Daoy (cell line): ENCODE measurements around the gene NFATC3. TPM values are rescaled to one million over a fixed set of nuclear protein-coding genes. Genes with fewer than 3 reads are reported as not detected.
A peak's percentile ranks its signal among the peaks of the same experiment; 100 is the strongest.

ENCODE experiments used
- DNase-seq: peaks from one replicate; pipeline ENCODE4 v3.0.0-alpha.2; 2015; ENCODE audit warnings: low read depth
- total RNA-seq: library from RNA; depleted of rRNA; stranded (reverse); fragments of >200 nt; shearing (Covaris generic); gene quantifications from 2 replicates; pipeline ENCODE4 v1.2.3, GENCODE V29; 2014

The NFATC3 gene
- total RNA-seq, 1 experiment from 2014 or later, result 12.1 TPM

DNA sequence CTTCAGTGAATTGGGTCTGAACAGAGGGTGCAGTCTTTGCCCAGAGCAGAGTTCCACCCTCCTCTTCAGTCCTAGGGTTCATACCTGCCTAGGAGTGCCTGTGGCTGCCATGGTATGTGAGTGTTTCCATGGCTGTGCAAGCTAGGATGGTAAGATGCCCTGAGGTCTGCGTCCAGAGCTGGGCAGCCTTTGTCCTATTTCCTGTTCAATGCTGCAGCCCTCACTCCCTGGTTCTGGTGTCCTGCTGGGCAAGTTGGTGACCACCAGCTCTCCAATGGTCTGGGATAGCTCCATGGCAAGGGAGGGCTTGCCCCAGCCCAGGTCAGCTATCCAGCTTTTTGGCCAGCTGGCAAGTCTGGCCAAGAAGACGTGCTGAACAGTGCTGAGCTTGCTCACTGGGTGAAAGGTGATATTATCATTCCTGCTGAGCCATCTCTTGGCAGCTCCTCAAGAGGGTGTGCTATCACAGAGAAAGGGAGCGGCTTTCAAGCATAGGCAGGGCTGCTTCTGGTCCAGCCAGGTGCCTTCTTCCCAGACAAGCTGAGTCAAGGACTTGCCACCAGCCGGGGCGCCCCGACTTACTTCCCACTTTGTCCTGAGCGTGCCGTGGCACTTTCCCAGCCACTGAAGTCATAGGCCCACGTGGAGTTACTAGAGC is 13.0 kb upstream of the NFATC3 start:
- peak; percentile 10 for DNase-seq

DNA sequence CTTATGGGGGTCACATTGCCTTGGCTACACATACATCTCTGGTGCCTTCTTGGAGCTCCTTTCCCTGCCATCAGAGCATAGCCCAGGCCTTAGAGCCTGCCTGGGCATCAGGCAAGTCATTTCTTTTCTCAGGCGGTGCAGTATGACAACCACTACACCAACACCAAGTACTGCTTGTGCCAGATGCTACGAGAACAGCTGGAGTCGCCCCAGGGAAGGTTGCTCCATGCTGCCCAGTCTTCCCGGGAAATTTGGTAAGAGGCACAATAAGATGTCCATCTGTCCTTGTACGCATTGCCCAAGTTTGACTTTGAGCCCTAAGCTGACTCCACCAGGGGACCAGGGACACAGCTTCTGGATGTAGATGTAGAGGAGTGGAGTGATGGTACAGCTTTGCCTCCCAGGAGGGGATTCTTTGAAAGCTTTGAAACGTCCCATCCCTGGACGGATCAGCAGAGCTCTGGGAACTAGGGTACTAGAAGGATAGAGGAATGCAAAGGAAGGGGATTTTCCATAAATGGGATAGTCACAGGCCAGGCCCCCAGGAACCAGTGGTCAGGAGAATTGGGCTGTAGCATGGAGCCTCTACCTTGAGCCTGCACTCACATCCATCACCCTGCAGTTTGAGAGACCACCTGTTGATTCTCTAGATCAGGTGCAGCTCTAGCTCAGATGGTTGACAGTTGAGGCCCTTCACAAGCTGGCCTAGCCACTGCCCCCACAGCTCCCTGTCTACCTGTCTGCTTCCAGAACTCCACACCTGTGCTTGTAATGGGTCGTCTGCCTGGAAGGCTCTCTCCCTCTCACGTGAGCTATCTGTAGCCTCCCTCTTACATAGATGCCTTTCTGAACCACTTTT is 11.0 kb upstream of the NFATC3 start:
- DNase-seq, result no peak

DNA sequence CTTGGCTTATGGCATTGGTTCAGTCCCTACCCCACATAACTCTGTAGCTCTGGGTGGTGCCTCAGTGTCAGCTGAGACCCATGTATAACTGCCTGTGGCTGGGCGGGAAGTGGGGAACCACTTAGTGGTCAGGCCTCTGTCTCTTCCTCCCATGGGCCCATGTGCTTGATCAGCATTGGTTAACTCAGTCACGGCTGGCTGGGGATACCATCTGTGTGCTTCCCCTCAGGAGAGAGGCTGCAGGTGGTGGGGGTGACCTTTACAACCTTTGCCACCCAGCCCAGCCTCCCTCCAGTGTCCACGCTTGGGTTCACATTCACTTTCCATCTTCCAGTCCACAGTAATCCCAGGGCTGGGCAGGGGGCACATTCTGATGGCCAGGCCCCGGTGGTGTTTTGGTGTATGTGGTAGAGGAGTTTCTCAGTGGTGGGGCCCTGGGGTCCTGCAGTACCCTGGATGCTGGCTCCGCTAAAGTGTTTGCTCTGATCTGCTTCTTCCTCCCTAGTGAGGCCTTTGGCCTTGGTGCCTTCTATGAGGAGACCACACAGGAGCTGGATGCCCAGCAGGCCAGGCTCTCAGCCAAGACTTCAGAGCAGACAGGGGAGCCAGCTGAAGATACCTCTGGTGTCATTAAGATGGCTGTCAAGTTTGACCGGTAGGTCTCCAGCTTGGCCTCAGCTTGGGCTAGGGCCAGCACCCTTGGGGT is 10.2 kb upstream of the NFATC3 start:
- DNase-seq, result no peak

DNA sequence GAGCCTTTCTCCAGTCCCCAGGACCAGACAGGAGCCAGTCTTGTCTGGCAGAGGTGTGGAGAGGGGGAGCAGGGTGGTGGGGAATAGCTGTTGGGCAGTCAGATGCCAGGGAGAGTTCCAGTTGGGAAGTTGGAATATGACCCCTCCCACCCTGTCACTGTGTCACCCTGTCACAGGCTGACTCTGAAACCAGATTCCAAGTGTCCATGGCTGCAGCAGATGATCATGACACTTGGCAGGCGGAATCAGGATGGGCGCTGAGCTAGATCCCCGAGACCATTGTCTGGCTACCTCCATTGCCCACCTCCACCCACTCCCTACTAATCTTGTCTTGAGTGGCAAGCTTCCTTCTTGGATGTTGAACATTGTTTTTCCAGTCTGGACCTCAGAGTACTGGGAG is 9.2 kb upstream of the NFATC3 start:
- DNase-seq, result no peak

DNA sequence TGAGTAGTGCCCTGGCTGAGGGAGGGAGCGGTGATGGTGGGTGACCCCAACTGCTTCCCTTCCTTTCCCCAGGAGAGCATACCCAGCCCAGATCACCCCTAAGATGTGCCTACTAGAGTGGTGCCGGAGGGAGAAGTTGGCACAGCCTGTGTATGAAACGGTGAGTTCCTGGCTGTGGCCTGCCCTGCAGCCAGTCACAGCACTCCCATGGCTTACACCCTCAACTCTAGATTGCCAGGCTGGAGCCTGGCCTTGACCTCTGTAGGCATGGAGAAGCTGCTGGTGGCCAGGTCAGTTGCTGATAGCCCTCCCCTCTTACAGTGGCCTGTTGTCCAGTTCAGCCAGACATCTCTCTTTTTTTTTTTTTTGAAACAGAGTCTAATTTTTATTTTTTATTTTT is 8.6 kb upstream of the NFATC3 start:
- no peak for DNase-seq

DNA sequence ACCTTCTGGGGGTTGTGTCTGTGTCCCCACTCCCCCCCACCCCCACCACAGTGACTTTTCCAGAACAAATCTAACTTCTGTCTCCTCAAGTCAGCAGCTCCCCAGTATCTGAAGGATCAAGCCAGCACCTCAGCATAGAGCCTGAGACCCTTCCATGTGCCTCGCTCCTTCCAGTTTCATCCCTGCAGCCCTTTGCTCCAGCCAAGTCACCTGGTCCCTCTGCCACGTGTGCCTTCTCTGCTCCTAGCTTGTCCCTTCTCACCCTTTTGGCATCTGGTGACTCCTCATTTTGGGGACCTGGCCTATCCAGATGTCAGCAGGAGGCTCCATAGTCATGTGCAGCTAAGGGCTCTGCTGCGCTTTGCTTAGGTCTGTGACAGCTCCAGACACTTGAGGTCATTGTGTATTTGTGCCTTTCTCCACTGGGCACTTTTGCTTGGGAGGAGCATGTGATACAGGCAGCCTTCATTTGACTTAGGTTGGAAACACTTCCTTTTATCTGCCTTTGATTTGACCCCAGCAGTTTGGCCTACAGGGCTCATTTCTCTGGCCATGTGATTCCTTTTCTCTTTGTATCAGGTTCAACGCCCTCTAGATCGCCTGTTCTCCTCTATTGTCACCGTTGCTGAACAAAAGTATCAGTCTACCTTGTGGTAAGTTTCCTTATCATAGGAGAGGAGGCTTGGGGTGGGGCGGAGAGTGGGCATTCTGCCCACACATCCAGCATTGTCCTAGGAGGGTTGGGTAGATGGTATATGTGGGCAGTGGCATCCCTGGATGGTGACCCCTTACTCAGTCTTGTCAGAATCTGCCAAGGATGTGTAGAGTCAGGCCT is 7.1 kb upstream of the NFATC3 start:
- DNase-seq, result no peak

DNA sequence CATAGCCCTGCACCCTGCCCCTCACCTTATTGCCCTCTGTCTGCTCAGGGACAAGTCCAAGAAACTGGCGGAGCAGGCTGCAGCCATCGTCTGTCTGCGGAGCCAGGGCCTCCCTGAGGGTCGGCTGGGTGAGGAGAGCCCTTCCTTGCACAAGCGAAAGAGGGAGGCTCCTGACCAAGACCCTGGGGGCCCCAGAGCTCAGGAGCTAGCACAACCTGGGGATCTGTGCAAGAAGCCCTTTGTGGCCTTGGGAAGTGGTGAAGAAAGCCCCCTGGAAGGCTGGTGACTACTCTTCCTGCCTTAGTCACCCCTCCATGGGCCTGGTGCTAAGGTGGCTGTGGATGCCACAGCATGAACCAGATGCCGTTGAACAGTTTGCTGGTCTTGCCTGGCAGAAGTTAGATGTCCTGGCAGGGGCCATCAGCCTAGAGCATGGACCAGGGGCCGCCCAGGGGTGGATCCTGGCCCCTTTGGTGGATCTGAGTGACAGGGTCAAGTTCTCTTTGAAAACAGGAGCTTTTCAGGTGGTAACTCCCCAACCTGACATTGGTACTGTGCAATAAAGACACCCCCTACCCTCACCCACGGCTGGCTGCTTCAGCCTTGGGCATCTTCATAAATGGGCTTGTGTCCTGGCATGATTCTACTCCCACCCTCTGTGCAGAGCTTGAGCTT is 6.3 kb upstream of the NFATC3 start:
- DNase-seq, result no peak

DNA sequence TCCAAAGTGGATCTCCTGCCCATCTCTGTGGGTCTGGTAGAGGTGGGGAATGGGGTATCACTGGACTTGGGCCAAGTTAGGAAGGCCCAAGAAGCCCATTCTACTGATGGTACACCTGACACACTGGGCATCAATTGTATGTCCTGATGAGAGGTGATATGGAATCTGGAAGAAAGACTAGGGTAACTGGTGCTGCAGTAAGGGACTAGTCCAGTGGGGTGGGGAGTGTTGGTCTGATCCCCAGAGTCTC is 5.9 kb upstream of the NFATC3 start:
- no peak for DNase-seq

DNA sequence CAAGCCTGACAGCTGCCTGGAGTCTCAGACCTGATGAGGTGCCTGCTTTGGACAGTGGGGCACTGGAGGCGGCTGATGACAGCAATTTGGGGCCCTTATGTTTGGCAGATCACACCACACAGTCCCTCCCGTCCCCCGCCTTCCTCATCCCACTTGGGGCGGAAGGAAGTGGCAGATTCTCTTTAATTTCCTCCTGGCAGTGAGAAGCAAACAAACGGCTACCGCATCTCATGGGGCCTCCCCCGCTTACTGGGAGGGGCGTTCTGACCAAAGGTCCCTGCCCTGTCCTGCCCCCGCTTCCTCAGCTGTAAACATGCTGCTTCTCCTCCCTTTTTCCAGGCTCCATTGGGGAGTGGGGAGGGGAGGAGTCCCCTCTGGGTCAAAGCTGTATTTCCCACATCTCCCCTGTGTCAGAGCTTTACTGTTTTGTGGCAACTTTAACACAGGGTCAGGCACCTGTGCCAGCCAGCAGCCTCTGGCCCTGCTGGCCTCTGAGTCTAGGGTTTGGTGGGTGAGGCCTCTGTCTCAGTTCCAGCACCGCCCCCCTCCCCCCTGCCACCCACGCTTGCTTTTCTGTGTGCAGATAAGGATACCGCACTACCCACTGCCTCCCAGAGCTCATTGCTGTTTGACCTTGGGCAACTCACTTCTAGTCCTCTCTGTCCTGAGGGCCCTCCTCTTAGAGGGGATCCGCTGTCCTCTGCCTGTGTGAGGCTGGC is 5.4 kb upstream of the NFATC3 start:
- peak; percentile 40 for DNase-seq

DNA sequence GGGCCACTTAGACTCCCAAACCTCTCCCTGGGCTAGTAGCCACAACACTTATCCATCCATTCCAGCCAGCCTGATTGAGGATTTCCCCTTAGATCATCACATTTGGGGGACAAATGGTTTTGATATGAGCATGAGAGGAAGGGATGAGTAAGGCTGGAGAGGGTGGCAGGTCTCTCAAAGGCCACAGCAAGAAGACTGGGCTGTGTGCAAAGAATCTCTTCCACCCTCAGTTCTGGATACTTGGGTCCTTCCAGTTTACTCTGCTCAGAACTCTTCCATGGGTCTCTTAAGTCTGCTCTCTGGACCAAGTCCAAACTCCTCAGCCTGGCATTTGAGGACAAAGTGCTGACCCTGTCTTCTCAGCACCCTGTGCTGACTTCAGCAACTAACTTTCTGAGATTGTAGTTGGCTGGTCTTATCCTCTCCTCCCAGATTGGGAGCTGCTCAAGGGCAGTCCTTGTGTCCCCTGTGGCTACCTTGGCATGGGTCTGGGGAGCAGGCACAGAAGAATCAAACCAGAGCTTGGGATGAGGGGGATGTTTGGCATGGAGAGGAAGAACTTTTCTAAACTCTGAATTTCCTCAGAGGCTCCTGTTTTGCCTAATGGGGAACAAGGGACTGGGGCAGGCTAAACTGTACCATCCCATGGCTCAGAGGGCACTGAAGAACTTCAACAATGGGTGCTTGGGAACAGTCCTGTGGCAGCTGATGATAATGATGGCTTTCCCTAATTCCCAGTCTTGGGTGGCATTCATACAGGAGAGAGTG is 3.1 kb upstream of the NFATC3 start:
- no peak for DNase-seq

DNA sequence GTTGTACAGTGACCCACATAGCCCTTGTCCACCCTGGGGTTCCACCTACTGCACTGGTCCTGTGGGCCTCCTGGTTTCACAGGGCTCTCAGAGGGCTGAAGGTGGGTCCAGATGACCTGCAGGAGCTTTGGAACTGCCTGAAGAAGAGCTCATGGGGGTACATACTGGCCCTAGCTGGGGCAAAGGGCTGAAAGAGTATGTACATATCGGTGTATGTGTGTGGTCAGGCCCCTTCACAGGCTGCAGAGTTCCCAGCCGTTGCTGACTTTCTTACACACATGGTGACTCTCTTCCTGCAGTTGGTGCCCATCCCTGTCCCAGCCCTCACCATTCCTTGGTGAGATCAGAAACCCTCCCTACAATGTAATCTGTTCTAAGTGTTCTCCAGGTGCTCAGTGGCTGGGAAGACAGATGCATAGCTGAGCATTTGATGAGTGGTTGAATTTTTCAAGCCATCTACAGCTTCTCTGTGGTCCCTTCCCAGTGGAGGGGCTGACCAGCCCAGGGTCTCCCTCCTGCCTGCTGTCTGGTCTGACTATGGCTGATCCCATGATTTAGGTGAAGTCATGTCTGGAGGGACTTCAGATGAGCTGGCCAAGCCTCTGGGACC is 2.4 kb upstream of the NFATC3 start:
- no peak for DNase-seq

DNA sequence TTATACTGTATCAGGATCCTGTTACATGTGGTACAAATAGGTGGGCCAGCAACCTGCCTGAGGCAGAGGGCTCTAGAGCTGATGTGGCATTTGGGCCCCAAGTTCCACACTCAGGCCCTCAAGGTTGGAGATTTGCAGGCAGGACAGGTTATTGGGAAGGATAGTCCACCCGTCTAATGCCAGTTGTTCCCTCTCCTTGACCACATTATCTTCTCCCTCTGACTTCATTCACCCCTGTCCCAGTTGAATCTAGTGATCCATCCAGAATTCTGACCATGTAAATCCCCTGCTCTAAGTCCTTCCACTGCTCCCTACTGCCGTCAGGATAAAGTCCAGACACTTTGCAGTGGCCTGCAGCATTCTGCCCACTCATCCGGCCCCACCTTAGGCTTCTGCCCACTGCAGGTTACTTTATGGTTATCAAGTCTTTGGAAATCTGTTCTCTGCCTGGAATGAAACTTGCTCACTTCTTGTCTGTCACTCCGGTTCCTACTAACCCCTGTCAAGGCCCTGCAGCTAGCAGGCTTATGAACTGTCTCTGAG is 1.9 kb upstream of the NFATC3 start:
- DNase-seq, result no peak

DNA sequence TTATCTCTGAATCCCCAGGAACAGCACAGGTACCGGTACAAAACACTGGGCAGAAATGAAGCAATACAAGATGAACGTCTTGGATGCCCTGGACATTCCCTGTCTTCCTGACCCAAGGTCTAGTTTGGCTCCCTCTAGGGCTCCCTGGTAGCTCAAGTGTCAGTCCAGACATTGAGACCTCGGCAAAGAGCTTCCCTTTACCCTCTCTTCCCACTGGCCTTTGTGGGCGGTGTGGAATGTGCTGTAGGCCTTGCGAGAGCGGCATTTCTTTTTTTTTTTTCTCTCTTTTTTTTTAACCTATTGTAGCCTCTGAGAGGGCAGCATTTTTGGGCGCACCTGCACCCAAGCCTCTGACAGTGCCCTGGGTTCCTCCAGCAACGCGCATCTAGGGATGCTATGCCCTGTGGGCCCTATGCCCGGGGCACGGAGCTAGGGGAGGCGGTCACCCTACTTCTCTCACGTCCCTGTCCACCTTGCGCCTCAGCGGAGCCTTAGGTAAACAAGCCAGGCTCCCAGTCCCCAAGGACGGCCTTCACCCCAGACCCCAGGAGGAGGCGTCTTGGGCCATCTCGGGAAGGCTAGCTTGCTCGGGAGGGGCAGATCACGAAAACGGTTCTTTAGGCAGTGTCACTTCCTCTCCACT is 1.2 kb upstream of the NFATC3 start:
- no peak for DNase-seq

DNA sequence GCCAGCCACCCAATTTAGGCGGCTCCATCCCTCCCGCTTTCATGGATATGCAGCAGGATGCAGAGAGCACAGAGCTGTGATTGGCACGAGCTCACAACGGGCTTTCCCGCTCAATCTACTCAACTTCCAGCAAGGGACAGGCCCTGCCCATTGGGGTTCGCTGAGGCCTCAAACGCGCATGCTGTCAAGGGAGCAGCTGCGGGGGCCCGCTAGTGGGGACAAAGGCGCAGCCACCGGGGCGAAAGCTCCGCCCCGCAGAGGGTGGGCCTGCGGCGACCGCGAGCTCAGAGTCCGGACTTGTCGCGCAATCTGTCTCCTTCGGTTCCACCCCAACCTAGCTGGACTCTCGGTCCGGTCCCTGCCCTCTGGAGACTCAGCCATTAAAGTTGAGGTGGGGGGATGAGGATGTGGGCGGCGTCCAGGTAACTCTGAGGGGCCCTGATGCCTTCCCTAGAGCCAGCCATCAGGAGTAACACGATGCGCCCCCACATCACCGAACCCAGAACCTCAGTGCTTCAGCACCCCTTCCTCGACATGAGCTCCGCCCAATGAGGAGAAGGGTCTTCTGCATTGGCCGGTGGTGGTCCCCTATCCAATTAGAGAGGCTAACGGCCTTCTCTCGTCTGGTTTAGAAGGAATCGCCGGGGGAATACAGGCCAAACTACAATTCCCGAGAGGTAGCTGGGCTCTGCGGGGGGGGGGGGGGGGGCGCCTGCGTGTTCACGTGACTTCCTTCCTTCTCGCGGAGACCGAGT is 489 bp upstream of the NFATC3 start:
- DNase-seq, result peak; percentile 64

DNA sequence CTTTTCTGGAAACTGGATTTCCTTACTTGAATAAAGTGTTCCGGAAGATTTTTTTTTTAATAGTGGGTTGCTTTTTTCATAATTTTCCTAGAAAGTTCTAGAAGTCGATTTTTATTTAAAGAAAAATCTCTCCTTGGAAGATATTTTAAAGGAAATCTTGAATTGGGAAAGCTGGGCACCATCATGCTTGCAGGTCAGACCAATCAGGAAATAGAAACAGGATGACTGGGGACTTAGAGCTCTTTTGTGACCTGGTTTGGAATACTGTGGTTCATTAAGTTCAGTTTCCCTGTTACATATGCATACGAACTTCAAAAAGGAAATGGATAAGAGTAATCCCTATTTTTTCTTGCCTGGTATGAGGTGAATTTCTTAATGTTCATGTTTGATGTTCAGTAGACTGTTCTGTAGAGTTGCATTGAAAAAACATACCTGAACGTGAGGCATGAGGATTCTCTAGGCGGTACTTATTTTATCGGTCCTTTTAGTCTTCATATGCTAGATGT is 1.2 kb downstream of the NFATC3 start:
- peak; percentile 28 for DNase-seq

DNA sequence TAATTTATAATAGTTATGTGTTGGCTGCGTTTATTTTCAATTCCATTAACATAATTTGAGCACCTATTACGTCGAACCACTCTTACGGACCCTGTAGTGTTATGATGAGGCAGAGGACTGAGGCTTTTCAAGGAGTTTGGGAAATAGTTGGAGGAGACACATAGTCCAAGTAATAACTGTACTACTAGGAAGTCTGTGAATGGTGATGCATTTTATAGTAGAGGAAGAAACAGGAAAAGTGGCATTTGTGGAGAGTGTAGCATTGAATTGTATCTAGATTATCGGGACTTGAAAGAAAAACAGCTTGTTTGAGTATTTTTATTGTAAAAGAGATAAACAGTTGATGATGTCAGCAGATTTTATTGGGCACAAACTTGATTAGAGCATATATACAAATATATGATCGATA is 1.7 kb downstream of the NFATC3 start:
- DNase-seq, result no peak

DNA sequence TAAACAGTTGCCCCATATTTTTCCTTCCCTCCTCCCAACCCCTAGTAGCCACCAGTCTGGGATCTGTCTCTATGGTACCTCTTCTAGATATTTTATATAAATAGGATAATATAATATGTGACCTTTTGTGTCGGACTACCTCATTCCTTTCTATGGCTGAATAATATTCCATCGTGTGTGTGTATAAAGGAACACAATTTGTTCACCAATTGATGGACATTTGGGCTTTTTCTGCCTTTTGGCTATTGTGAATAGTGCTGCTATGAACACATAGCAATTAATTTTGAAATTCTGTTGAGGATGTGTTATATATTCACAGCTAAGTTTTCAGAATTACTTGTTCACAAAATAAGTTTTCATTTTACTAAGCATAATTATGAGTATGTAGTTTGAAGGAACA is 2.5 kb downstream of the NFATC3 start:
- DNase-seq, result no peak
